B cell (primary cell): Measurements from ENCODE around the gene PSME2.

Experiments used
- EZH2 ChIP-seq: IDR thresholded peaks from 2 replicates; pipeline ENCODE4 v1.6.1; 2012; ENCODE audit warnings: borderline replicate concordance, low read depth, mild to moderate bottlenecking, moderate library complexity, low read length; ENCODE audit not compliant: insufficient read depth, poor library complexity, severe bottlenecking
- TF ChIP-seq, protein P1 (sequence below): fragments of 200-600 bp; IDR thresholded peaks from one replicate; pipeline ENCODE4 v1.8.0; 2022; ENCODE audit warnings: antibody characterized with exemption, mild to moderate bottlenecking

DNA sequence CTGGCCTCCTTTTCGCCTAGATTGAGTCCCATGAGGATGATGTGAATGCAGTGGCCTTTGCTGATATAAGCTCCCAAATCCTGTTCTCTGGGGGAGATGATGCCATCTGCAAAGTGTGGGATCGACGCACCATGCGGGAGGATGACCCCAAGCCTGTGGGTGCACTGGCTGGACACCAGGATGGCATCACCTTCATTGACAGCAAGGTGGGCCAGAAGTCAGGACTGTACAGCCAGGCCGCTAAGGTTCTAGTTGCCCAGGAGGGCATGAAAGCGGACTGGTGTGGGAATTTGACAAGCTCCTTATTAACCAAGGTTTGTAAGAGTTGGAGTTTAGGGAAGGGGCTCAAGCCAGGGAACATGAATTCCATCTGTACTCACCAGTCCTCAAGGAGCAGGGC is 26.7 kb downstream of the PSME2 start:
- TF ChIP-seq EZH2, result no peak
- TF ChIP-seq, protein P1, sequence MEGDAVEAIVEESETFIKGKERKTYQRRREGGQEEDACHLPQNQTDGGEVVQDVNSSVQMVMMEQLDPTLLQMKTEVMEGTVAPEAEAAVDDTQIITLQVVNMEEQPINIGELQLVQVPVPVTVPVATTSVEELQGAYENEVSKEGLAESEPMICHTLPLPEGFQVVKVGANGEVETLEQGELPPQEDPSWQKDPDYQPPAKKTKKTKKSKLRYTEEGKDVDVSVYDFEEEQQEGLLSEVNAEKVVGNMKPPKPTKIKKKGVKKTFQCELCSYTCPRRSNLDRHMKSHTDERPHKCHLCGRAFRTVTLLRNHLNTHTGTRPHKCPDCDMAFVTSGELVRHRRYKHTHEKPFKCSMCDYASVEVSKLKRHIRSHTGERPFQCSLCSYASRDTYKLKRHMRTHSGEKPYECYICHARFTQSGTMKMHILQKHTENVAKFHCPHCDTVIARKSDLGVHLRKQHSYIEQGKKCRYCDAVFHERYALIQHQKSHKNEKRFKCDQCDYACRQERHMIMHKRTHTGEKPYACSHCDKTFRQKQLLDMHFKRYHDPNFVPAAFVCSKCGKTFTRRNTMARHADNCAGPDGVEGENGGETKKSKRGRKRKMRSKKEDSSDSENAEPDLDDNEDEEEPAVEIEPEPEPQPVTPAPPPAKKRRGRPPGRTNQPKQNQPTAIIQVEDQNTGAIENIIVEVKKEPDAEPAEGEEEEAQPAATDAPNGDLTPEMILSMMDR, result no peak
